ENCODE results near the gene ADARB1.

ADARB1 gene

GRCh38 chr21:45055861-45056260 lies 18.5 kb upstream of the ADARB1 start:
- no peak for DNase-seq
- Histone ChIP-seq H3K4me3 (ENCODE audit: low read depth, low read length) (no peak overlapping the region), H3K27me3 (no peaks in the 10 kb centered on the region), H3K4me1 (no peaks in the 10 kb centered on the region; the same call in 1 of the 2 replicates), H3K36me3 (no peaks in the 10 kb centered on the region), H3K9me3 (no peaks in the 10 kb centered on the region; the same call in 1 of the 2 replicates)
- no peak for TF ChIP-seq CTCF (IDR thresholded peaks at IDR 0.05; ENCODE audit: low read depth, low read length)

- no peaks in the 10 kb centered on the region for H3K36me3 ChIP-seq
- H3K9me3 ChIP-seq = no peaks in the 10 kb centered on the region; the same call in 1 of the 2 replicates
- no peaks in the 10 kb centered on the region; the same call in 1 of the 2 replicates for H3K4me1 ChIP-seq
- no peak overlapping the region for H3K4me3 ChIP-seq (ENCODE audit: low read depth, low read length)
- TF ChIP-seq CTCF (IDR thresholded peaks at IDR 0.05; ENCODE audit: low read depth, low read length) = no peak
- H3K27me3 ChIP-seq = no peaks in the 10 kb centered on the region
- DNase-seq = no peak
Measured at GRCh38 chr21:45056296-45056904, 18.0 kb upstream of the ADARB1 start.

- Histone ChIP-seq H3K27me3 (no peaks in the 10 kb centered on the region), H3K4me1 (no peaks in the 10 kb centered on the region), H3K36me3 (no peaks in the 10 kb centered on the region), H3K4me3 (ENCODE audit: low read depth, low read length) (no peak overlapping the region), H3K9me3 (no peaks in the 10 kb centered on the region; the same call in 1 of the 2 replicates)
- DNase-seq = no peak
- TF ChIP-seq CTCF (IDR thresholded peaks at IDR 0.05; ENCODE audit: low read depth, low read length) = no peak
Measured at GRCh38 chr21:45056917-45057560, 17.3 kb upstream of the ADARB1 start.

- H3K4me1 ChIP-seq = no peaks in the 10 kb centered on the region
- H3K4me3 ChIP-seq (ENCODE audit: low read depth, low read length) = no peak overlapping the region
- no peaks in the 10 kb centered on the region for H3K27me3 ChIP-seq
- DNase-seq = no peak
- TF ChIP-seq CTCF (IDR thresholded peaks at IDR 0.05; ENCODE audit: low read depth, low read length) = no peak
- no peaks in the 10 kb centered on the region; the same call in 1 of the 2 replicates for H3K9me3 ChIP-seq
- H3K36me3 ChIP-seq = no peaks in the 10 kb centered on the region
Measured at GRCh38 chr21:45057886-45058285, 16.5 kb upstream of the ADARB1 start.

- H3K4me3 ChIP-seq (ENCODE audit: low read depth, low read length) = no peak overlapping the region
- H3K9me3 ChIP-seq = no peaks in the 10 kb centered on the region; the same call in 1 of the 2 replicates
- no peaks in the 10 kb centered on the region for H3K4me1 ChIP-seq
- H3K27me3 ChIP-seq = no peaks in the 10 kb centered on the region
- no peak for TF ChIP-seq CTCF (IDR thresholded peaks at IDR 0.05; ENCODE audit: low read depth, low read length)
- H3K36me3 ChIP-seq = no peaks in the 10 kb centered on the region
- DNase-seq = no peak
Measured at GRCh38 chr21:45059121-45059520, 15.3 kb upstream of the ADARB1 start.

- Histone ChIP-seq H3K36me3 (no peaks in the 10 kb centered on the region), H3K4me1 (no peaks in the 10 kb centered on the region), H3K9me3 (no peaks in the 10 kb centered on the region; the same call in 1 of the 2 replicates), H3K27me3 (no peaks in the 10 kb centered on the region), H3K4me3 (ENCODE audit: low read depth, low read length) (no peak overlapping the region)
- no peak for DNase-seq
- no peak for TF ChIP-seq CTCF (IDR thresholded peaks at IDR 0.05; ENCODE audit: low read depth, low read length)
Measured at GRCh38 chr21:45060089-45060488, 14.3 kb upstream of the ADARB1 start.

All from BE2C (cell line).